MM.1S (cell line): ENCODE measurements around the gene RDH5.

Source experiments
- EZH2 ChIP-seq: fragments of 300-600 bp; sonication (generic); optimal IDR thresholded peaks from 2 replicates; pipeline ENCODE3; 2017; ENCODE audit warnings: low read depth, mild to moderate bottlenecking, antibody characterized with exemption, low read length, mixed read lengths
- TF ChIP-seq, protein P1 (sequence below): fragments of 300-600 bp; sonication (generic); IDR thresholded peaks from 2 replicates; pipeline ENCODE4 v1.5.1; 2016; ENCODE audit warnings: antibody characterized with exemption, low read length, mixed read lengths

DNA sequence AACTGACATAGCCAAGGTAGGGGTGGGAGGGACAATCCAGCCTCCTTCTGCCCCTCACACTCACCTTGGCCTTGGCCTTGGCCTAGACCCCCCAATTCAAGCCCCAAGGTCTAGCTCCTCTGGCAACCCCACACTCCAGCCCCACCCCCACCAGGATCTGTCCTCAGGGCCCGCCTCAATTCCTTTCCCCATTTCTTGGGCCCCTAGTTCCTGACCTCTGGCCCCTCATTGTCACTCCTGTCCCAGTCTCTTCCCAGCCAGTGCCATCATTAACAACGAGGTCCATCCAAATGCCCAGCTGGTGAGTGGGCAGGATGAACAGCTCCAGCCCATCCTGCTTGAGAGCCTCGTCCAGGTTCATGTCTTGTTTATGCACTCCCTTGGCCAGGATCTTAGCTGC is 15.9 kb downstream of the RDH5 start:
- TF ChIP-seq, protein P1, sequence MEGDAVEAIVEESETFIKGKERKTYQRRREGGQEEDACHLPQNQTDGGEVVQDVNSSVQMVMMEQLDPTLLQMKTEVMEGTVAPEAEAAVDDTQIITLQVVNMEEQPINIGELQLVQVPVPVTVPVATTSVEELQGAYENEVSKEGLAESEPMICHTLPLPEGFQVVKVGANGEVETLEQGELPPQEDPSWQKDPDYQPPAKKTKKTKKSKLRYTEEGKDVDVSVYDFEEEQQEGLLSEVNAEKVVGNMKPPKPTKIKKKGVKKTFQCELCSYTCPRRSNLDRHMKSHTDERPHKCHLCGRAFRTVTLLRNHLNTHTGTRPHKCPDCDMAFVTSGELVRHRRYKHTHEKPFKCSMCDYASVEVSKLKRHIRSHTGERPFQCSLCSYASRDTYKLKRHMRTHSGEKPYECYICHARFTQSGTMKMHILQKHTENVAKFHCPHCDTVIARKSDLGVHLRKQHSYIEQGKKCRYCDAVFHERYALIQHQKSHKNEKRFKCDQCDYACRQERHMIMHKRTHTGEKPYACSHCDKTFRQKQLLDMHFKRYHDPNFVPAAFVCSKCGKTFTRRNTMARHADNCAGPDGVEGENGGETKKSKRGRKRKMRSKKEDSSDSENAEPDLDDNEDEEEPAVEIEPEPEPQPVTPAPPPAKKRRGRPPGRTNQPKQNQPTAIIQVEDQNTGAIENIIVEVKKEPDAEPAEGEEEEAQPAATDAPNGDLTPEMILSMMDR: no peak
- TF ChIP-seq EZH2: no peak
